DMS153 treated with DMSO at 0.1 percent for 48 hours (cell line): ENCODE measurements around the gene GOLGB1.
"Not testable (repeated sequence)": the region's sequence is repeated elsewhere in the genome, so short reads cannot be mapped to it uniquely, and the experiment has no call there.

ENCODE experiments used
- DNase-seq: peaks from one replicate; lab custom pipeline; 2025; ENCODE audit not compliant: unreplicated experiment; lab: John Stamatoyannopoulos, UW

The GOLGB1 gene

DNA sequence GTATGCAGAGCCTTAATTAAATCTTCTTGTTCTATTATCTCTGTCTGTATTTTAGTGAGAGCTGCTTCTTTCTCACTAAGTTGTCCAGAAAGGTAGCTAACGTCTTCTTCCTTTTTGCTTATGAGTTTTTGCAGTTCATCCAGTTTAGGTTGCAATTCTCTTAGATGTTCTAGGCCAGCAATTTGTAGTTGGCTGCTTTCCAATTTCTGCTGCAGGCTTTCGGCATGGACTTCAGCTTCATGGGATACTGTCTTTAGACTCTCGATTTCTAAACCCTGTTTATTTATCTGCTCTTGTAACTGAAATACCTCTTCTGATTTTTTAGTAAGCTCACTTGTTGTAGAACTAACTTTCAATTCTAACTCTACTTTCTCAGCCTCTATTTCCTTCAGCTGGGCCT, 53.4 kb downstream of the GOLGB1 start:
- no peak for DNase-seq

DNA sequence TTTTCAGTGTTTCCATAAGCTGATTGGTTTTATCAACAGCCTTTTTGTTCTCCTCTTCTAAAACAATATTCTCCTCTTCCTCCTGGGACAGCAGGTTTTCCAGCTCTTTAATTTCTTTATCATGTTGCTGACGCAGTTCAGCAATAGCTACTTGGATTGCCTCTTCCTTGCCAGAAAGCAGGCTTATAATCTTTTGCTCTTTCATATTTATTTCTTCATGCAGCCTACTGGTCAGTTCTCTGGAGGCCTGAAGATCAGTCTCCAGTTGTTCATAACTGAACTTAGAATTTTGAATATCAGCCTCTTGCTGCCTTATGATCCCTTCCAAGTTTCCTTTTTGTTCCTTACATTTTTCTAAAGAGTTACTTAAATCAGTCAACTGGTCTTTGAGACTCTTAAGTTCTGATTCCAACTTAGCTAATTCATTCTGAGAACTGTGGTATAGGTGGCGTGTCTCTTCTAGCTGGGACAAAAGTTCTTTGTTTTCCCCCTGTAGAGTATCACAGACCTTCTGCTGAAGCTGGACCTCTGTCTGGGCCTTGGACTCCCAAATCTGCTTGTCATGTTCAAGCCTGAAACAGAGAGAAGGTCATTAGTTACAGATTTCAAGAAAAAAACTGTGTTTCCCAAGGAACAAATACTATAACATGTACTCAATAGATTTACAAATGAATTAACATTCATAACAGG, 57.4 kb downstream of the GOLGB1 start:
- DNase-seq: no peak

DNA sequence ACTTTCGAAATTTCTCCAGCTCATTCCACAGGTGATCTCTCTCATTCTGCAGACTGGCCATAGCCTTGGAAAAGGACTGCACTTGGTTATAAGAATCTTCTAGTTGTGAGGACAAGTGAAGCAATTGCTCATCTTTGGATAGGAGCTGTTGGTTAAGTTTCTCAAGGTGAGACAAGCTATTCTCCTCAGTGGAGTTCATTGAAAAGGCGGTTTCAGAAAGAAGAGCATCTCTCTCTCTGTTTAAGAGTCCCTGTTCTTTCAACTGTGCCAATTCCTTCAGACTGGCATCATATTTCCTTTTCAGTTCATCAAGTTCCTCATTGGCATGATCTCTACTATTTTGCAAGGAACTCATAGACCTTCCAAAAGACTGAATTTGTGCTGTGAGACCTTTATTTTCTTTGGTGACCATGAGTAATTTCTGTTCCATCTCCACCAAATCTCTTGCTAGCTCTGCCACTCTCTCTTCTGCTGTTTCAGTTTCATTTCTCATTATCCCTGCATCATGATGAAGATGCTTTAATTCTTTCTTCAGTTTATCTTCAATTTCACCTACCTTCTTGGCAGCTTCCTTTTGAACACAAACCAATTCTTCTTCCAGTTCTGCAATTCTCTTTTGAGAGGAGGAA, 58.6 kb downstream of the GOLGB1 start:
- no peak for DNase-seq

DNA sequence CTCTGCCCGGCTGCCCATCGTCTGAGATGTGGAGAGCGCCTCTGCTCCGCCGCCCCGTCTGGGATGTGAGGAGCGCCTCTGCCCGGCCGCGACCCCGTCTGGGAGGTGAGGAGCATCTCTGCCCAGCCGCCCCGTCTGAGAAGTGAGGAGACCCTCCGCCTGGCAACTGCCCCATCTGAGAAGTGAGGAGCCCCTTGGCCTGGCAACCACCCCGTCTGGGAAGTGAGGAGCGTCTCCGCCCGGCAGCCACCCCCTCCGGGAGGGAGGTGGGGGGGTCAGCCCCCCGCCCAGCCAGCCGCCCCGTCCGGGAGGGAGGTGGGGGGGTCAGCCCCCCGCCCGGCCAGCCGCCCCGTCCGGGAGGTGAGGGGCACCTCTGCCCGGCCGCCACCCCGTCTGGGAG, 60.8 kb downstream of the GOLGB1 start:
- not testable (repeated sequence) for DNase-seq

DNA sequence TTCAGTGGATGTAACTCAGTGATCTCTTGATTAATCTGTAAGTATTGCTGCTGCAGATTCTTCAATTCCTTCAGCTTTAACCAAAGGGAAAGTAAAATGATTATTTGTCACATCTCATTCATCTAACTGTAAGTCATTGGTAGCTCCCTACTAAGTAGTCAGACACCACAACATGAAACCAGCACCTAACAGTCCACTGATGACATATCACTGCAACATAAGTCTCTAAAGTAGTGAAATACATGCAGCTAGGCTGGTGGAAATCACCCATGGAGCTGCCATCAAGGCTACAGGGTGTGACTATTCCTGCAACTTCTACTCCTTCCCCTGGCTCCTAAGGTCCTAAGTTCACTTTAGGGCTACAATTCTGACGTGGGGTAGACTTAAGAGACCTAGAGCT, 67.7 kb downstream of the GOLGB1 start:
- no peak for DNase-seq

DNA sequence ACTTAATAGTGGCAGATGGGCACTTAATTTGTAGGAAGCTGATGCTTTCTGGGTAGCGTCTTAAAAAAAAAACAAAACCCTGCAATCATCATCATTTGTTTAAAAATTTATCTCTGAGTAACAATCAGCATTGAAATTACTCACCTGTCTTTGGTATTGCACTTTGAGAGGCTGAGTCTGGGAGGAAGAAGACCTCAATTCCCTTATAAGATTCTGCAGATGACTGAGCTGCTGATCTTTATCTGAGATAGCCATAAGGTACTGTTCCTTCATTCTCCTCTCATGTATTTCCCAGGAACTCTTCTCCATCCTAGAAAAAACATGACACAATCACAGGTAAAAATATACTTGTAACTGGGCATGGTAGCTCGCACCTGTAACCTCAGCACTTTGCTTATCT, 72.4 kb downstream of the GOLGB1 start:
- no peak for DNase-seq

DNA sequence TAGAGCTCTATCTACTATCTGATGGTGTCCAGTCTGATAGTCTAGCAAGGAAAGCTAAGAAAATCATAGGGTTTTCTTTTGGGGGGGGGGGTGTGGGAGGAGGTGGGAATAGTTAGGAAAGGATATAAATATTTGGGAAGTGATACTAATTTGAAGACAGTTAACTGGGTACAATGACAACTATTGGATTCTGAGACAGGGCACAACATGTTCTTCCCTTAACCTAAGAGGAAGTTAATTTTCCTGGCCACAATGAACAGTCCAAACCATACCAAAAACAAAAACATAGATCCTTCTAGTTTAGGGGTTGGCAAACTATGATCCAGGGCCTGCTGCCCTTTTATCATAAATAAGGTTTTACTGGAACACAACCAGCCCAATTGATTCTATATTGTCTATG, 78.9 kb downstream of the GOLGB1 start:
- DNase-seq: no peak

DNA sequence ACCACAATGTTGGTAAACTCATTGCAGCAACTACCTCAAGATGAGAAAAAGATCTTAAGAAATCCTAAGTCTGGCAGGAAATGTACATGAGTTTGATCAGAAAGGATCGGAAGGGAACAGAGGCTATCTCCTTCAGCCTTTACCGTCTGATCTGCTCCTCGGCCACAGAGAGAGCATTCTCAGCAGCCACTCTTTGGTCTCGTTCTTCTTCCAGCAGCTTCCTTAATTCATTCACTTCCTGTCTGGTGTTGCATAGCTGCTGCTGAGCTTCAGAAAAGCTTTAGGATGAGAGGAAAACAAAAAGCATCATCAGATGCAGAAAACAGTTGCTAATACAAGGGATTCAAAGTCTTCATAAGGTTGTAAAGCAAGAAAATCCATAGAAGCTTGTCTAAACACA, 82.2 kb downstream of the GOLGB1 start:
- DNase-seq: no peak

DNA sequence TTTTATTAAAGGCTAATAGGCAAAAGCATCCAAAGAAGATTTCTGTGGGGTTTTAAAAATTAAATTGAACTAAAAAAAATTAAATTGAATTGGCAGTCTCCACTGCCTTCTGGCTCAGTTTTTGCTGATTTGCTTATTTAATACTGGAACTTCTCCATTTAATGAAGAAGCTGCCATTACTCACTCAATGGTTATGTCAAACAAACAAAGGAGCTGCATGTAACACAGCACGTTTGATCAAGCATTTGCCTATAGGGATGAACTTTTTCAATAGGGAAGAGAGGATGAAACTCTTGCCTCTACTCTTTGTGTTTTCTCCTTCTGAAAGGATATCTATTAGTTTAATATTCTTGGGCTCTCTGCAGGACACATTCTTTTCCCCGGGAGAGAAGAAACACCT, 84.1 kb downstream of the GOLGB1 start:
- no peak for DNase-seq

DNA sequence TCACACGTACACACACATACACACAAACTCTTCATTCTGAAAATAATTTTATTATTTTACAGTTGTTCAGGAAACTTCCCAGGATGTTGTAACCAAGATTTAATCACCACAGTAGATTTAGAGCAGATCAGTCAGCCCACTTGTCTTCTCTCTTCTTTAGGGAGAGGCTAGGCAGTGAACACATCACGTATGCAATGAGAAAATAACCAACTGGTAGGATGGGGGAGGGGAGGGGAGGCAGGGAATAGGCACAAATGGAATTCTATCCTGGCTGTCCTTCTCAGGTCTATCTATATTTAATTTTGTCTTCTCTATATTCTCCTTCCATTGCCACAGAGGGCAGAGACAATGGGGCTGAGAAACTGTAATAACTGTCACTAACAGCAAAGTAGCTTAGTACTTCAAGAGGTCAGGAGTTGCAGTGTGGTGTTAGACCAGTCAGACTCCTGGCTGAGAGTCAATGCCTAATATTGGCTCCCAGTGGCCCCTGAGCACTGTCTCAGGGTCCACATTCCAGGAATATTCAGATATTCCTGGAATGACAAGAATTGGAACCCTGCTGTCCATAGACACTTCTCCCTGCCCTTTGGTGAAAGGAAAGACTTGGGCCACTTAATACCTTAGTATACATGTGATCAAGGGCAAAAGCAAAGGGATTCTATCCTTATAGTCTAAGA, 86.2 kb downstream of the GOLGB1 start:
- DNase-seq: no peak

DNA sequence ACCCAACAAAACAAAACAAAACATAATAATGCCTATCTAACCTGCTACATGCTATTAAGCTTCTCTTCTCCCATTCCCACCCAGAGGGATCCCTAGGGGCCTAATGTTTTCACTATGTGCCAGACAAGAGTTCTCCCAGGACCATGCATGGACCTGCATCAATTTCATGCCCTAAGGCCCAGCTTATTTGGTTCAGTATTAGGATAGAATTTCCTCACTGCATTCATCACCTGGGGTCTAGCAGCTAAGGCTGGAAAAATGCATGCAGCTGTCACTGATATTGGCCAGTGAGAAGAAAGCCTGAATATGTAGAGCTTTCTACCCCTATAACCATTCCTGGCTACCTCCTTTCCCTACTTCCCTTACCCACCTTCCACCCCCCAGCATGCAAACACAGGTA, 86.8 kb downstream of the GOLGB1 start:
- no peak for DNase-seq

DNA sequence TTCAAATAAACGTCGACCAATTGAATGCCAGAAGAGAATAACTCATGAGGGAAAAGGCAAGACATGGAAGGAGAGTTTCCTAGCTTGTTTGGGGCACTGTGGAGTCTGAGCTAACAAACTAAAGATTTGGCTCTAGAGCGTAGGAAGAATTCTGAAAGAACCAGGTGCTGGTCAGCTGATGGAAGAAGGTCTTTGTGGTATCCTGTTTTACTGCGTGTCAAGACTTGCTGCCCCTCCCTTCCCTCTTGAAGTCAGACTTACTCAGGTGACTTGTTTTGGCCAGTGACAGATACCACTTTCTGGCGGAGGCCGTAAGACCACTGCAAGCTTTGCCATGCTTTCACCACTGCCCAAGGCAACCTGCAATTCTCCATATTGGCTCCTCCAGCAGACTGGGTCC, 88.2 kb downstream of the GOLGB1 start:
- no peak for DNase-seq

DNA sequence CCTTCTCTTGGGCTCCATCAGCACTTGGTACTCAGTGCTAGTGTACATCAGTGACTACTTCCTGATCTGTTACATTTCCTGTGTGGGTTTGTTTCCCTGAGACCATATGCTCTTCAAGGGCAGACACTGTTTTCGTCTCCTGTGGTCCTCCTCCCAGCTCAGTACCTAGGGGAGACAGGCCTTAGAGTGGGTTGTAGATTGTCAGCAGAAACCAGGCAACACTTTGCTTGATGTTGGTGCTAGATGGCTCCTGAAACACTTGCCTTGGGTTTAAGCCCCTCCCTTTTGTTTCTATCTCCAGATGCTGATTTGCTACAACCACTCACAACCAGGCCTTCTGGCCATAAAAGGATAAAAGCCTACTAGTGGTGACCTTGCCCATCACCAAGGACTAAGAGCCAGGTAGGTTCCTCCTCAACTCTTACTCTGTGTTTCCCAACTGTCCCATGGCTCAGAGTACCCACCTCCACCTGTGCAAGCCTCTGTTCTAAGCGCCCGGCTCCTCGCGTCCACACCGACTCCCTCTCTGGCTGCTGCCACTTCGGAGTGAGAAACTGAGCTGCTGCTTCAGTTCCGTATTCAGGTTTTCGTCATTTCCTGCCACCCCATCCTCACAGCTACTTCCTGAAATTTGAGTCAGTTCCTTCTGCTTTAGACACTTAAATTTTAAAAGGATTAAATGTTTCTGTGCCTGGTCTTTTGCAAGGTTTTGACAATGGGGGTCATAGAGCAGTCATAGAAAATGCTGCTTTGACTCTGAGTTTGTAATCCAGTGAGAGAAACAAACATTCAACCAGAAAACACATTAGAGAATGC, 89.0 kb downstream of the GOLGB1 start, which contains the start of gene HCLS1:
Gene HCLS1, minus strand, starts transcription at position 548 of the 816 bp plus-strand sequence. CDS start 2,556 bp downstream, outside the sequence.
- no peak for DNase-seq

DNA sequence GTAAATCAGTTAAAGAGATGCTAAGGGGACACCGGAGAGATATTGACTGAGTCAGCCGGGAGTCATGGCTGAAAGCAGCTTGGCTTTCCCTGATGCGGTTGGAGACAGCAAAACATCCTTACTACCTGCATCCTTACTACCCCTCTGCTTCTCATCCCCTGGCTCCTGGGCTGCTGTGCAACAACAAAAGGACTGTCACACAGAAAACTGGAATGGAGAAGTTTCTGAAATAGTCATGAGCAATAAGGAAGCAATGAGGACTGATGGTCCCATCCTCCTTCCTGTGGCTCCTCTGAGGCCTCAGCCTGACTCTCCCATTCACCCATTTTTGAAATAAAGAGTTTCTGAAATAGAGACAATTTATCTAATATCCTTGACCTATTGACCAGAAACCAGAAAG, 90.0 kb downstream of the GOLGB1 start:
- no peak for DNase-seq

DNA sequence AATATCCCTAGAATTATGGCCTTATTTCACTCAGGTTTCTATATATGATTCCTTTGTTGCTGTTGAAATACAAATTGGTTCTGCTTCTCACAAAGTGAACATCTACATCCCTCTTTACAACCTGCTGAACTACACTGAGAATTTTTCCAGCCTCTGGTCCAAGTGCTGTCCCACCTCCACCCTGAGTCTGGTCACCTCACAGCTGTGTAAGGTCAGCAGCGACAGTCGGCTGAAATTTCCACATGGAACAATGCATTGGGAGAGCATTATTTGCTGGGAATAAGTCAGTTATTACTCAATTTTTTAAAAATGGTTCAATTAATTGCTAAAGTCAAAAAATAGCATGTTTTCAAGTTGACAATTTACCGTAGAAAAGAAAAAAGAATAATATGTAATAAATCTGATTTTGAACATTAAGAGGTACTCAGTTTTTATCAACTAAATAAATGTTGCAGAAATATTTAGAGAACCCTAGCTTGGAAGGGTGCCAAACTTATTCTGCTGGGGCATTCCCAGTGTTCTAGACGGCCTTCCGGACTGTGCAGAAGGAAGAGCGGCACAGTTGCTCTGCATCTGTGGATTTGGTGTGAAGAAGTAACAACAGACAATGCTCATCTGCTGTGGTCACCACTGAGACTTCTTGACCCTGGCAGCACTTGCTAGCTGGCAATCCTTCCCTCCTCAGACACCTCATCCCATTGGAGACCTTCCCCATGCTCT, 90.7 kb downstream of the GOLGB1 start:
- no peak for DNase-seq

DNA sequence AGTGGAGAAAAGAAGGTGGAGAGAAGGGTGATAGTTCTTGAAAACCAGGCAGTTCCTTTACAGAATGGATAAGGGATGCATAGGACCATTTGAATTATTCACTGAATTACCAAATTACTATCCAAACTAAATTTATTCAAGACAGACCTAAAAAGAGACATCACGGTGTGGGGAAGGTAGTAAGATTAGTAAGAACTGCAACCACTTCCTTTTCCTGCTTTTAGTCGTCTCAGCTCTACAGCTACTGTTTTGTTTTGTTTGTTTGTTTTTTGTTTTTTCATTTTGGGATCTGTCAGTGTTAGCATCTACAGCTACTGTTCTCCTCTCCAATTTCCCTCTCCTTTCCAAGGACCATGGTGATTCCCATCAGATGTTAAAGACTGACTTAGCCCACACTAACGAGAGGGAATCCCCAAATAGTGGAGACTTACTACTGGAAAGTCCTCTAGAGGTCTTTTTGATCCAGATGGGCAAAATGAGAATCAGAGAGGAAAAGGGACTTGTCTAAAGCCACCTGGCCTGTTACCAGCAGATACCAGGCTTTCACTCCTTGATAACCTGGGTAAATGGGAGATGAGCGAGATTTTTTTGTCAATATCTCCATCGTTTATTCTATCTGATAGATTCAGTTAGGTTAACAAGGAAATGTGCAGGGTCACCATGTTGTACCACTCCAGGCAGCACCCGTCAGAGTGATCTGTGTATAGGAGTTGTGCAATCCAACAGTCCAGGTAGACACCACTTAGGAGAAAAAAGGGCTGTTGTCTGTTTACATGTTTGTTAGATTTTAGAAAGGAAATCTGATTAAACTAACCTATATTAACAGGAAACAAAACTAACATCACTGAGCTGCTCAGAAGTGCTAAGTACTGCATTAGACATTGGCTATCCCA, 94.8 kb downstream of the GOLGB1 start:
- DNase-seq: no peak

DNA sequence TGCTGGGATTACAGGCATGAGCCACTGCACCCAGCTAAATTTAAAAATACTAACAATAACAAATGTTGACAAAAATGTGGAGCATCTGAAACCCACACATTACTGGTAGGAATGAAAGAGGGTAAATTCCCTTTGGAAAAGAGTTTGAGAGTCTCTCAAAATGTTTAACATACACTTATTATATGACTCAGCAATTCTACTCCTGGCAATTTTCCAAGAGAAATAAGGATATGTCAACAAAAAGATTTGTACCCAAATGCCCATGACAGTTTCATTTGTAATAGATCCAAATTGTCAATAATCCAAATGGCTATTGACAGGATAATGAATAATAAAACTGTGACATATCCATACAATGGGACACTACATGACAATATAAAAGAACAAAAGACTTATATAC, 97.9 kb downstream of the GOLGB1 start:
- DNase-seq: peak; percentile 16

DNA sequence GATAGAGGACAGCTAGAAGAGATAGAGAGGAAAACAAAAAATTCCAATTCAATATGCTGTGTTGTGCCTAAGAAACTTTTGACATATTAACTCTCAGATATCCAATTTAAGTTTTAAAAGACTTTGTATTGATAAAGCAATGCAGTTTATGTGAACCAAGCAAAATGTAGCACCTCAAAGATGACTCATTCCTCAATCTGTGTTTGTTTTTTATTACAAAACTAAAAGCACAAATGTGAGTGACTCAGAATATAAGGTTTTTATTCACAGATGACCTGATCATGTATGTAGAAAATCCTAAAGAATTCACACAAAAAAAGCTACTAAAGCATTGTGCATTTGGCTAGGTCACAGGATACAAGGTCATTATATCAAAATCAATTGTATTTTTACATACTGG, 99.9 kb downstream of the GOLGB1 start:
- DNase-seq: no peak

DNA sequence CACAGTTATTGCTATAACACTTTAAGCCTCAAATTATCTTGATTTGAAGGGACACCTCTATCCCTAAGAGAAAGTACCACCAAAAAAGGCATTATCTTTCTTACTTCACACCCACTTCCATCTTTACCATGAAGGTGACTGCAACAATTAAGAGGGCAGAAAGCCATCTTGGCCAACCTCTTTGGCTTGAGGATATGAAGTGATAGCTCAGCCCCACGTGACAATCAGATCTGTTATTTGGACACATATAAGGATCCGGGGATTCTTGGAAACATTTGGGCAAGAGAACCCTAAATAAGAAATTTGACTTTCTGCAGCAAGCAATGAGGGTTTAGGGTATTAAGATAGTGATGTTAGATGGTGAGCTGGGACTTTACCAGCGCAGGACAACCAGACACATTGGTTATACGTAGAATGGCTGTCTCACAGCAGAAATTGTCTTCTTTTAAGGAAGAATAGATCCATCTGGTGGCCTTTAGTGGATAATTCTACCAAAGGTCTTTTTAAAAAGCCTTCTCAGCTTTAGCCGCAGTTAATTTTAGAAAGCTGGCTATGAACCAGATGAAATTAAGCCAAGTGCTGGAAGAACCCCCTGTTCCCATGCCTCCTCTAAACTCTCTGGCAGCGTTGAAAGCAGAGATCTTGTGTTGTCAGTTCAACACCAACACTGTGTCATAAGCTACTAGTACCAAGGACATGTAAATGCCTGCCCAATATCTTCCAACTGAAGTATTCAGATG, 101.2 kb downstream of the GOLGB1 start:
- no peak for DNase-seq
